Measurements from ENCODE around the gene DLG2.
"Not testable (repeated sequence)": the region's sequence is repeated elsewhere in the genome, so short reads cannot be mapped to it uniquely, and the experiment has no call there.

DLG2 gene

DNA sequence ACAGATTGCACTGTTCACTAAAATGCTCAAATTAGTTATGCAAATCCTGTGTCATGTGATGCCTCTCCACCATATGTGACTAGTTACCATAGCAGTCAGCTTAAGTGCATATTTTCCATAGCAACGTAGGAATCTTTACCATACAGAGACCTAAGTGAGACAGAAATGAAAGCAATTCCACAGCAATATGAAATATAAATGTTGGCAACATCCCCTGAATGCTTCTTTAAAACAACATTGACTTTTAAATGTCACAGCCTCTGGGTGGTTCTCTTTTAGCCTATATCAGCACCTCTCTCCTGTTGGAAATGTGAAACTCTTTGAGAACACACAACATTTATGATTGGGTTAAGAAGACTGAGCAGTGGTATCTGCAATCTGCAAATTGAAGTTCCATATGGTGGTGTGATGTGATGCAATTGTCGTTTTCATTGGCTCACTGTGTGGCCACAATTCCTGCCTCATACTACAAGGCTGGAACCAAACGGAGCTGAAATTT is 814.6 kb downstream of the DLG2 start:
- no peak for FAIRE-seq

GRCh38 chr11:84806354-84806753 is 820.8 kb downstream of the DLG2 start:
- FAIRE-seq = no peak

DNA sequence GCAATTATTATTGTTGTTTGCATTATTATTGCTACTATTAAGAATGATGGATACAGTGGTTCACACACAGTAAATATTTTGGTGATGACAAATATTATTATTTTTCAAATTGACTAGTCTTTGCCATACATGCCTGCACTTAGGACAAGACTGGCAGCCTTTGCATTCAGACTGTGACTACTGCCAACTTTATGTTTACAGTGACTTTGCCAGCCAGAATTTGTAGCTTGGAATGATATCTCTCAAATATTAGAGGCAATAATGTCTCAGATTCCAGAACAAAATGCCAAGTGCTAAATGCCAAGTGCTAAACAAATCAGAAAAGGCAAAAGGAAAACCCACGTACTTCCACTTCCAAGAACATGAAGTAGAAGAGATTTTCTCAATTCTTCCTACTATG is 823.1 kb downstream of the DLG2 start:
- FAIRE-seq = no peak

DNA sequence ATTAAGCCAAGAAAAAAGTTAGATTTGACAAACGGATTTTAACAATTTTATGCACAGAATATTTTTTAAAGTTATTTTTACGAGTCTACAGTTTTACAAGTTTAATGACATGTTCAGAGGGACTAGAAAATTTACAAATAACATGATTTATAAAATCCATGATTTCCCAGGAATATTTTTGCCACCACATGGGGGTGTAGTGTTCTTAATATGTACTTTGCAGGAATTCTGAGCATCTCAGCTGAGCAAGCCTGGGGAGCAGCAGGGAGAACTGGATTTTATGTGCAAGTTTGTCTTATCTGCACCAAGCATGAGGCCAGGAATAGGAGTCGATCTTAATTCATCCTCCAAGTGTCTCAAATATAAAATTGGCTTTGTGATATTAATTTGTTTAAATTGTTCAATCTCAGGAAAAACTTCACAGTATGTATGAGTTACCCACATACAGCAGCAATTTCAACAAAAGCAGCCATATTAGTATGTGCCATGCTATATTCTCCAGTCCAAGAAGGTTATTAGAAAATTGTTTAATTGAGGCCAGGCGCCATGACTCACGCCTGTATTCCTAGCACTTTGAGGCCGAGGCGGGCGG is 826.3 kb downstream of the DLG2 start:
- FAIRE-seq = peak; percentile 69

DNA sequence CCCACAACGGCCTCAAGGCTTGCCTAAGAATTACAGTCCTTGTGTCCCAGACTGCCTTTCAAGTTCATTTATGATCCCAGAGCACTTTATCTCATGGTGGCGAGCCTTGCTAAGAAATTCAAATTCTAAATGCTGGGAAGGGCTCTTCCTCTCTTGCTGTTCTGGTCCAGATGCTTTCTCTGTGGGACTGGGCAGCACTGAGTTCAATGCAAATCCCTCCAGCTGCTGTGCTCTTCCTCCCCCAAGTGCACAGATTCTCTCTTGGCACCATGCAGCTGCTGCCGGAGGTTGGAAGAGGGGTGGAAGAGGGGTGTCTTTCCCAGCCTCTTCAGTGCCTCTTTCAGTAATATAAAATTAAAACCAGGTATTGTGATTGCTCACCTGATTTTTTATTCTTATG is 828.0 kb downstream of the DLG2 start:
- FAIRE-seq = no peak

DNA sequence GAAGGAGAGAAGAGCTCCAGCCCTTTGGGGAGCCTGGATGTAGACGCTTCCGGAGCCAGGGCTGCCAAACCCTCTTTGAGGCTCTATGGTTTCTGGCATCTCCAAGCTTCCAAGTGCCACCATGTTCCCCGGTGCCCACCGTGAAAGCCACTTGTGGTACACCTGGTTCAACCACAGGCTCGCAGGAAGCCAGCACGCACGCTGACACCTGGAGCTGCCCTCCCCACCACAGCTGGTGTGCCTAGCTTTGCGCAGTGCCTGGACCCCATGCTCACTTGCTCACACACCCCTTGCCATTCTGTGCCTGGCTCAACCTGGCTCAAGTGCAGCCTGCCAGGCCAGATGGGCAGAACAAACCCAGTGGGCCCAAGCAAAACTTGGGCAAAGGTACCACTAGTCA is 831.4 kb downstream of the DLG2 start:
- no peak for FAIRE-seq

- FAIRE-seq = no peak
Observed at GRCh38 chr11:84794663-84795443, 832.3 kb downstream of the DLG2 start.

- FAIRE-seq = no peak
Observed at GRCh38 chr11:84793318-84793717, 833.8 kb downstream of the DLG2 start.

- FAIRE-seq = no peak
Observed at GRCh38 chr11:84790849-84791427, 836.2 kb downstream of the DLG2 start.

GRCh38 chr11:84788220-84788619 is 838.9 kb downstream of the DLG2 start:
- no peak for FAIRE-seq

- FAIRE-seq = not testable (repeated sequence)
Observed at GRCh38 chr11:84784158-84784557, 843.0 kb downstream of the DLG2 start.

DNA sequence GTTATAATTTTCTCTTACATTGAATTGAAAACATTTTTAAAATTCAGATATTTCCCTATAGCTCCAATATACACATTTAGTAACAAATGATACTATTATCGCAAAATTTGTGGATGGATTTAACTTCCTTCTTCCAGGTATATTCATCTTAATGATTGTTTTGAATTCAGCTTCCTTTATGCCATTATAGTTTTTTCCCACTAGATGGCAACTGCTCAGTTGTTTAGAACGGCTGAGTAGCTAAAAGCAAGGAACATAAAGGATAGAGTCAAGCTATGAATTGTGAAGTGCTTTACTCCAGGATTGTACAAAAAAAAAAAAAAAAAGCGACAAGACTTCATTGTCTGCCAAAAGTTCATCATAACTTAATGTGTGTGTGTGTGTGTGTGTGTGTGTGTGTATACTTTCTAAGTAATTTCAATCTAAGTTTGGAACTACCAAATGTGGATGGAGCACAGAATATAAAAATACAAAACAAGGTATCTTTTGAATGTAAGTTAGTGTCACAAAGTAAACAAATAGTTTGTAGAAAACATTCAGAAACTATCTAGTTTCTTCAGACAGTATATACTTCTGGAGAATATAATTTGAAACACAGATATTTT is 846.4 kb downstream of the DLG2 start:
- peak; percentile 95 for FAIRE-seq

- no peak for FAIRE-seq
Observed at GRCh38 chr11:84775503-84775902, 851.6 kb downstream of the DLG2 start.

- no peak for FAIRE-seq
Observed at GRCh38 chr11:84763931-84764330, 863.2 kb downstream of the DLG2 start.

DNA sequence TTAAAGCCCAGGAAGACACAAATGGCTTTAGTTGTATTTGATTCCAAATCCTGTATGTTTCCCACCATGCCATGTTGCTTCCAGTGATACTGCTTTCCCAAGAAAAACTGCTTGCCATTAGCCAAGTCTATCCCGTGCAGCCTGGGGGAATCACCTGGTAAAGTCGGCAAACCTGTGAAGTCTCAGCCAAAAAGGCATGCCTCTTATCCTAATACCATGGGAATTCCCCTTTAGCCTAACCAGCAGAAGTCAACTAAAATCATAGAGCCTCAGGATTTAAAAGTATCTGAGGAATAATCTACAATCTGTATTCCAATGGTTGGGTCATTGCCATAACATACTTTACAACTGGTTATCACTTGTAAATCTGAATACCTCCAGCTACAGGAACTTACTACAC is 869.4 kb downstream of the DLG2 start:
- FAIRE-seq = no peak

DNA sequence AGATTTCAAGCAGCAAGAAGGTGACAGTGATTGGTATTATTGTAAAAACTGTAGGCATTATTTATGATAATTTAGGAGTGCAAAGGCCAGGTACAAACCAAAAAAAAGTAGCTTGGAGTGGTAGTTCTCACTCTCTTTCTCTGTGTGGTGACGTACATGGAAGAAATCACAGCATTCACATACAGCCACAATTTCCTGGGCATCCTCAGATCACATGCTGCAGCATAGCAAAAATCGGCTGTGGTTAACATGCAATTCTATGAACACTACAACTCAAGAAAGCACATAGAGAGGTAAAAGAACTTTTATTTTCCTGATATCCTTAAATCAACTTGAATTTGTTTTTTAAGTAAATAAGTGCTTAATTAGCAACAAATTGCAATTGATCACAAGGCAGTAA is 875.8 kb downstream of the DLG2 start:
- FAIRE-seq = no peak

- no peak for FAIRE-seq
Observed at GRCh38 chr11:84747871-84748270, 879.3 kb downstream of the DLG2 start.

- no peak for FAIRE-seq
Observed at GRCh38 chr11:84740050-84740449, 887.1 kb downstream of the DLG2 start.

DNA sequence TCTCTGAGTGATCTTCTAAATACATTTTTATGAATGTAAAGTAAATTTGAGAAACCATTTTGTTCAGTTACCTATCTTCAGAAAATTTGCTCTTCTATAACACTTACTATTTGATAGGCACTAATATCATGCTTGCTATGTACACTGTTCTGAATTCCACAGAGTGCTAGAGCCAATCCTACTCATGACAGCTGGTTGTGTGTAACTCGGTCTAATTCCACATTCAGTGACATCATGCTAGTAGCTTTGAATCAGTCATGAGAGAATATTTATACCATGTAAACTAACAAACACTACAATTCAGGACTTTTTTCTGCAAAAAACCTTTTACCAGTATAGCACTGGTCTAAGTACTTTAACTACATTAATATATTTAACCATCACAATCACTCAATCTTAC is 902.9 kb downstream of the DLG2 start:
- no peak for FAIRE-seq

- peak; percentile 96 for FAIRE-seq
Observed at GRCh38 chr11:84722583-84723108, 904.5 kb downstream of the DLG2 start.

GRCh38 chr11:84721561-84721961 is 905.6 kb downstream of the DLG2 start:
- no peak for FAIRE-seq

DNA sequence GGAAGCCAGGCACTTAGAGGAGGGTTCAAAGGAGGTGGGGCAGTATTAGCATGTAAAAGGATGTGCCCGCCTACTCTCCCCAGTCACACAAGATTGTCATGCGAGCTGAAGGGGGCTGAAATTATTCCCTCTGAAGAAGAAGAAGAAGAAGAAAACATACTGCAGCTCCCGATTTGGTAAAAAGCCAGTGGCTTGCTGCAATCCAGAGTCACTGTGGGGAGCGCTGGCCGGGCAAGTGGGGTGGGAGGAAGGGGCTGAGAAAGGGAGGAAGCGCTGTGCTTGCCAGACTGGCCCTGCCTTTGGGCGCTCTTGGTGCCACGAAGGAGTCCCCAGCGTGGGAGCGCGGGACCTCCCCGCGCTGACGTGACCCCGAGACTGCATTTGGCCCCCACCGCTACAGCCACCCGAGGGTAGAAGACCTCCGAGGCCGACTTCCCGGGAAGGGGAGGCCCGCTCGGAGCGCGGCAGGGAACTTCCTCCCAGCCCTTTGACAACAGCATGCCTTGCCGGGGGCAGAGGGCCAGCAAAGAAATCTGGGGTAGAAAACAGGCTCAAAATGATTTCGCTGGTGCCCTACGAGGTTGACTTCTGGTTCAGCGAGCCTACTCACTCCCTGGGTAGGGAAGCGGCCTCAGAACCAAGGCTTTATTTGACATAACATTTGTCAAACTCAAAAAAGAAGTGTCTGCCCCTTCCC is 906.3 kb downstream of the DLG2 start:
- peak; percentile 86 for FAIRE-seq

Data from G401.6 (cell line).